HCT116 (cell line): Measurements from ENCODE around the gene CTNND2.

Source experiments
- EZH2phosphoT487 ChIP-seq: fragments of 200-600 bp; IDR thresholded peaks from 2 replicates; pipeline ENCODE4 v1.6.1; 2018; ENCODE audit warnings: antibody characterized with exemption, borderline replicate concordance
- POLR2AphosphoS5 ChIP-seq: IDR thresholded peaks from 2 replicates; pipeline ENCODE4 v1.6.1; 2011; ENCODE audit warnings: mild to moderate bottlenecking, low read depth, low read length, moderate library complexity
- YY1 ChIP-seq: IDR thresholded peaks from 2 replicates; pipeline ENCODE4 v1.6.1; 2011; ENCODE audit warnings: low read length, low read depth, moderate library complexity, mild to moderate bottlenecking; ENCODE audit not compliant: insufficient replicate concordance; ENCODE audit errors: extremely low read depth
- ZNF274 ChIP-seq: fragments of 200-500 bp; sonication (Bioruptor generic); IDR thresholded peaks from 2 replicates; pipeline ENCODE4 v1.6.1; 2014; ENCODE audit warnings: mild to moderate bottlenecking, low read depth, low read length, inconsistent platforms
- TF ChIP-seq, protein P1 (sequence below), 3 experiments: fragments of 200-600 bp in 1 of 3; sonication (generic) in 1 of 3; IDR thresholded peaks in 2 of 3; conservative IDR thresholded peaks in 1 of 3; 2 replicates each; pipeline ENCODE4 v1.5.1; 2012 to 2017; ENCODE audit warnings: low read depth in 2 of 3, low read length in 2 of 3, antibody characterized with exemption in 1 of 3, borderline replicate concordance in 1 of 3, control low read depth in 1 of 3, mild to moderate bottlenecking in 1 of 3, mixed read lengths in 1 of 3, mixed run types in 1 of 3, moderate library complexity in 1 of 3; ENCODE audit not compliant: insufficient read depth in 1 of 3

DNA sequence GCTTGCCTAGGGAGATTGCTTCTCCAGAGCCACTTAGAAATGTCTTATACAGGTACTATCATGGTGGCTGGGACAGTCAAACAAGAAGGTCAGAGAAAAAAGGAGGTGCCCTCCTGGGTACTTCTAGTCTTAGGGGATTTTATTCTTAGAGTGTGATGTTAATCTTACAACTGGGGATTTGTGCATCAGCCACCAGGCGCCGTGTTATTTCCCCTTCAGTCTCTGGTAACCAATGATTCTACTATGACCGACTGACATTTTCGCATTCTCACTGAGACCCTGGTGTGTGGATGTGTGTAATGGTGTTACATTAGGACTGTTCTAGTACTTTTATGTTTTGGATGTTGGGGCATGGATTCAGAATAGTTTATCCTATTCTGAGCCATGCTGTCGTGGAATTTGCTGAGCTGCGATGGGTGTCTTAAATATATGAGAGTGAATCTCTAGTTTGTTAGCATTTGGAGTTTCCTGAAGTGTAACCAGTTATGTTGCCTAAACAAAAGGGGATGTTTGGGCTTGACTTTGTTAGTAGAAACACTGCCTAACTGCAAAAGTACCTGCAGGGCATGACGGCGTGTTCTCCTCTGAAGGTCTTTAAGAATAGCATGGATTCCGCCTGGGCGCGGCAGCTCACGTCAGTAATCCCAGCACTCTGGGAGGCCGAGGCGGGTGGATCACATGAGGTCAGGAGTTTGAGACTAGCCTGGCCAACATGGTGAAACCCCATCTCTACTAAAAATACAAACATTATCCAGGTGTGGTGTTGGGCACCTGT lies 968.0 kb downstream of the CTNND2 start:
- TF ChIP-seq ZNF274 (no peak), EZH2phosphoT487 (no peak), YY1 (no peak), POLR2AphosphoS5 (no peak)
- TF ChIP-seq, protein P1, sequence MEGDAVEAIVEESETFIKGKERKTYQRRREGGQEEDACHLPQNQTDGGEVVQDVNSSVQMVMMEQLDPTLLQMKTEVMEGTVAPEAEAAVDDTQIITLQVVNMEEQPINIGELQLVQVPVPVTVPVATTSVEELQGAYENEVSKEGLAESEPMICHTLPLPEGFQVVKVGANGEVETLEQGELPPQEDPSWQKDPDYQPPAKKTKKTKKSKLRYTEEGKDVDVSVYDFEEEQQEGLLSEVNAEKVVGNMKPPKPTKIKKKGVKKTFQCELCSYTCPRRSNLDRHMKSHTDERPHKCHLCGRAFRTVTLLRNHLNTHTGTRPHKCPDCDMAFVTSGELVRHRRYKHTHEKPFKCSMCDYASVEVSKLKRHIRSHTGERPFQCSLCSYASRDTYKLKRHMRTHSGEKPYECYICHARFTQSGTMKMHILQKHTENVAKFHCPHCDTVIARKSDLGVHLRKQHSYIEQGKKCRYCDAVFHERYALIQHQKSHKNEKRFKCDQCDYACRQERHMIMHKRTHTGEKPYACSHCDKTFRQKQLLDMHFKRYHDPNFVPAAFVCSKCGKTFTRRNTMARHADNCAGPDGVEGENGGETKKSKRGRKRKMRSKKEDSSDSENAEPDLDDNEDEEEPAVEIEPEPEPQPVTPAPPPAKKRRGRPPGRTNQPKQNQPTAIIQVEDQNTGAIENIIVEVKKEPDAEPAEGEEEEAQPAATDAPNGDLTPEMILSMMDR (IDR thresholded peaks at IDR 0.05 in 2 of 3, conservative IDR thresholded peaks at IDR 0.05 in 1 of 3; ENCODE audit: borderline replicate concordance in 1 of 3, insufficient read depth in 1 of 3, low read depth in 2 of 3, low read length in 2 of 3): no peak
